Motor neuron (in vitro differentiated cells): Measurements from ENCODE around the gene RMRP. TPM values are rescaled to one million over a fixed set of nuclear protein-coding genes. Genes with fewer than 3 reads are reported as not detected.

ENCODE experiments used
- ATAC-seq, 8 experiments: fragments of 200-7000 bp; cut with Tn5 transposase; replicated peaks in 6 of 8; 2 replicates each; pipeline ENCODE4 v1.8.0; 2021; ENCODE audit warnings: mild to moderate bottlenecking in 8 of 8, moderate library complexity in 8 of 8
- H3K27ac ChIP-seq, 2 donors: fragments of 250-450 bp; sonication (Bioruptor Pico); 2 replicates each; pipeline ENCODE4 v1.9.0; 2021; ENCODE audit warnings: antibody characterized with exemption in 2 of 2, mild to moderate bottlenecking in 2 of 2, moderate library complexity in 1 of 2
- H3K4me1 ChIP-seq, 2 donors: fragments of 250-450 bp; sonication (Bioruptor Pico); replicated peaks in 1 of 2; 2 replicates each; pipeline ENCODE4 v1.6.1; 2021; ENCODE audit warnings: antibody characterized with exemption in 2 of 2, mild to moderate bottlenecking in 2 of 2, moderate library complexity in 1 of 2
- H3K4me3 ChIP-seq, 5 donors: fragments of 250-450 bp; sonication (Bioruptor Pico); 2 replicates each; pipeline ENCODE4 v1.9.0; 2021; ENCODE audit warnings: antibody characterized with exemption in 5 of 5, mild to moderate bottlenecking in 5 of 5, moderate library complexity in 4 of 5
- WGBS, 10 experiments: fragments of 450-650 bp; shearing (Covaris generic); methylation state at CpG; one replicate each; pipeline ENCODE4 v1.0.0; 2022; 5-methylcytosine and 5-hydroxymethylcytosine counted together
- in situ Hi-C, 9 experiments: fragments of 400-800 bp; cut with MboI; loops; one replicate each; pipeline ENCODE4 v1.15.0; 2021; ENCODE audit warnings: low sequenced_read_pairs in 9 of 9, low pct_unique_long_range_greater_than_20kb in 2 of 9; ENCODE audit not compliant: unreplicated experiment in 9 of 9
- total RNA-seq, 8 experiments: library from RNA; unstranded; fragments of 300-600 nt; gene quantifications; 2 replicates each; pipeline versions ENCODE4 v1.2.3 to v1.2.4, GENCODE V29; 2022

Gene RMRP
- total RNA-seq, 8 experiments from 2014 or later = 12,611 to 65,418 (median 21,607) TPM

- ATAC-seq = no peak
- in situ Hi-C loops = no loop called here
- H3K4me1 ChIP-seq = peaks cover 0 to 18% of the 10 kb centered on the region in 2 donors
- no peak overlapping the region for H3K27ac ChIP-seq
- WGBS, 10 experiments = 50 to 93% (median 74%) methylated on average over 2 to 11 of the region's 13 CpGs; no CpG with 5 or more reads in 1 of the 10 experiments
- H3K4me3 ChIP-seq = no peak overlapping the region
Measured at GRCh38 chr9:35691757-35692301, 34.0 kb upstream of the RMRP start.

- Histone ChIP-seq H3K4me3 (peak overlapping the region in 4 of 5 donors; percentile 29 to 45 (median 41)), H3K27ac (no peak overlapping the region), H3K4me1 (peaks cover 0 to 18% of the 10 kb centered on the region in 2 donors)
- WGBS, 10 experiments = 30 to 100% (median 56%) methylated on average over 1 to 4 of the region's 10 CpGs; no CpG with 5 or more reads in 7 of the 10 experiments
- peak in 1 of 8 experiments; percentile 13 for ATAC-seq
- in situ Hi-C loops = no loop called here
Measured at GRCh38 chr9:35691334-35691650, 33.5 kb upstream of the RMRP start.

- whole genome bisulfite sequencing, 10 experiments = no CpG with 5 or more reads among the region's 61 CpGs
- no peak overlapping the region for H3K27ac ChIP-seq
- peak; percentile 49 to 66 (median 59) for ATAC-seq
- H3K4me1 ChIP-seq = peaks cover 0 to 18% of the 10 kb centered on the region in 2 donors
- H3K4me3 ChIP-seq = peak overlapping the region; percentile 23 to 45 (median 37)
- in situ Hi-C loops = no loop called here
Measured at GRCh38 chr9:35690614-35691333, 33.0 kb upstream of the RMRP start.

DNA sequence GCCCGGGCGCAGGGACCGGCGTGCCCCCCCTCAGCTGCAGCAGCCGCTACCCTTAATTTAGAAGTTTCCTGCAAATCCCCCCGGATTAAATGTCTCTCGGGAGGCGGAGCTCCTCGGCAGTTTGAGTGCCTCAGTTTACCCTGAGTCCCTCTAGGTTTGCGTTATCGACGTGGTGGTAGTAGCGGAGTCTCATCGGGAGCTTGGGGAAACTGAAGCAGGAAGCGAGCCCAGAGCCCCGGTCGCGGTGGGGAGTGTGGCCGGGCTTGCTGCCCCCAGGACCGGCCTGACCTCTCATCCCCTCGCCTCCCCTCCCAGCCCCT is 32.4 kb upstream of the RMRP start:
- in situ Hi-C loops = no loop called here
- ATAC-seq = no peak

DNA sequence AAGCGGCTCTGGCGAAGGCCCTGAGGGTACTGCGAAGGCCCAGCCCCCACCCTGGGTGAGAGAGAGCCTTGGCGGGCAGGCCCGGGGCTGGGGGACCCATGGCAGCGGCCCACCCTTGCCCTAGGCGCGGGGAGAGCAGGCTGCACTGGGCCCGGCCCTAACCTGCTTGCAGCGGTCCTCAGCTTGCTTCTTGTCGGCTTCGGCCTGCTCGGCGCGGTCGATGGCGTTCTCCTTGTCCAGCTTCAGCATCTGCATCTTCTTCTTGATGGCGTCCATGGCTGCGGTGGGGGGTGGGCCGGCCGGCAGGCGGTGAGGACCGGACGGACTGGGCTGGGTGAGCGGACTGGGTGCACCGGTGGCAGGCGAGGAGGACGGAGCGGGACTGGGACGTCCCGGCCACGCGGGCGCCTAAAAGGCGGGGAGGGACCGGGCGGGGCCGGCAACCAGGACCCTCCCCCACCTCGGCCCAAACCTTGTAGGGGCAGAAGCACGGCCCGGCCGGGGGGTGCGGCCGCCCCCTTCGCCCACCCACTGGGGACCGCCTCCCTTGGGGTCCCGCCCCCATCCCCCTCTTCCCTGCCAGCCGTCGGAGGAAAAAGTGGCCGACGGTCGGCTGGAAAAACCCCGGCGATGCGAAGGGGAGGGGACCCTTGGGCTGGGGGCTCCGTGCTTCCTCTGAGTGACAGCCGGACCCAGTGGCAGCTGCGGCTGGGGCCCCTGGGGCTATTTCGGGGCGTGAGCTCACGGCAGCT is 31.9 kb upstream of the RMRP start, which contains the start of gene TPM2:
TSS of gene TPM2 (minus strand) at position 384 of the 752 bp plus-strand sequence. CDS start at position 276, 108 bp downstream.
- H3K4me3 ChIP-seq = peak within 1 kb of the TSS; percentile 23 to 45 (median 37)
- WGBS, 10 experiments = 0 to 26% (median 3%) methylated on average over 4 to 7 of the region's 61 CpGs; no CpG with 5 or more reads in 7 of the 10 experiments
- ATAC-seq = peak in 6 of 8 experiments; percentile 25 to 66 (median 35)
- in situ Hi-C loops = no loop called here
- no peak within 1 kb of the TSS for H3K27ac ChIP-seq
- peaks cover 0 to 18% of the 10 kb centered on the region in 2 donors for H3K4me1 ChIP-seq

More for the DNA sequence above, 32.4 kb upstream of the RMRP start:
- Histone ChIP-seq H3K4me3 (peak overlapping the region; percentile 23 to 45 (median 37)), H3K4me1 (peaks cover 0 to 18% of the 10 kb centered on the region in 2 donors), H3K27ac (no peak overlapping the region)
- WGBS, 10 experiments = 0 to 1% methylated on average over 2 to 13 of the region's 21 CpGs; no CpG with 5 or more reads in 8 of the 10 experiments

- 0 to 100% (median 13%) methylated on average over 1 to 6 of the region's 12 CpGs; no CpG with 5 or more reads in 3 of the 10 experiments for WGBS, 10 experiments
- no peak overlapping the region for H3K27ac ChIP-seq
- peak in 3 of 8 experiments; percentile 3 to 11 (median 7) for ATAC-seq
- peak overlapping the region in 1 of 5 donors; percentile 45 for H3K4me3 ChIP-seq
- in situ Hi-C loops = no loop called here
- H3K4me1 ChIP-seq = peaks cover 0 to 18% of the 10 kb centered on the region in 2 donors
Measured at GRCh38 chr9:35688558-35689541, 31.0 kb upstream of the RMRP start.

DNA sequence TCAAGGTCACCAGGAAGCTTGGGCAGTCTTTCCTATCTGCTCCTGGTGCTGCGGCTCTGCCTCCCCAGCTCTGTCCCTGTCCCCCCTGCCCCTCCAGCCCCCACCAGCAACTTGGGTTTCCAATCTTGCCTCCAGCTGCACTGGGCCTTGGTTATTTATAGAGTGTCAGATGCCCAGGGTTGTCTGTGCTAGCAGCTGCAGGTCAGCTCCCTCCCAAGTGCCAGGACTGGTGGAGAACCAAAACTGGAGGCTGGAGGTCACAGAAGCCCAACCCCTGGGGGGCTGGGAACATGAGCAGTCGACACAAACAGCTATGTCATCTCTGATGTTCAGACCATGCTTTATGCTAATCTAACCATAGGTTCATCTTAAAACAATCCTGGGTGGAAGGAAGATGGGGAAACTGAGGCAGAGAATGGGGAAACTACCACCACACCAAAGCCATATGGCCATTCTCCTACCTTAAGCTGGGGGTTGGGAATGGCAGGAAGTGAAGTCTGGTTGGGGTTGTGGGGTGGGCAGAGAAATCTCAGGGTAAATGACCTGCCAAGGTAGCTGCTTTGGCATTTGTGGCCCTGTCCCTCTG is 30.2 kb upstream of the RMRP start:
- H3K4me1 ChIP-seq = peaks cover 0 to 18% of the 10 kb centered on the region in 2 donors
- in situ Hi-C loops = no loop called here
- no peak overlapping the region for H3K4me3 ChIP-seq
- WGBS, 10 experiments = 40 to 100% (median 60%) methylated on average over 1 of the region's 2 CpGs; no CpG with 5 or more reads in 7 of the 10 experiments
- ATAC-seq = no peak
- no peak overlapping the region for H3K27ac ChIP-seq

GRCh38 chr9:35687306-35687705 is 29.5 kb upstream of the RMRP start:
- no peak overlapping the region for H3K27ac ChIP-seq
- ATAC-seq = no peak
- in situ Hi-C loops = no loop called here
- 40 to 100% (median 86%) methylated on average over 1 to 2 of the region's 2 CpGs; no CpG with 5 or more reads in 6 of the 10 experiments for WGBS, 10 experiments
- H3K4me1 ChIP-seq = peaks cover 0 to 18% of the 10 kb centered on the region in 2 donors
- no peak overlapping the region for H3K4me3 ChIP-seq

DNA sequence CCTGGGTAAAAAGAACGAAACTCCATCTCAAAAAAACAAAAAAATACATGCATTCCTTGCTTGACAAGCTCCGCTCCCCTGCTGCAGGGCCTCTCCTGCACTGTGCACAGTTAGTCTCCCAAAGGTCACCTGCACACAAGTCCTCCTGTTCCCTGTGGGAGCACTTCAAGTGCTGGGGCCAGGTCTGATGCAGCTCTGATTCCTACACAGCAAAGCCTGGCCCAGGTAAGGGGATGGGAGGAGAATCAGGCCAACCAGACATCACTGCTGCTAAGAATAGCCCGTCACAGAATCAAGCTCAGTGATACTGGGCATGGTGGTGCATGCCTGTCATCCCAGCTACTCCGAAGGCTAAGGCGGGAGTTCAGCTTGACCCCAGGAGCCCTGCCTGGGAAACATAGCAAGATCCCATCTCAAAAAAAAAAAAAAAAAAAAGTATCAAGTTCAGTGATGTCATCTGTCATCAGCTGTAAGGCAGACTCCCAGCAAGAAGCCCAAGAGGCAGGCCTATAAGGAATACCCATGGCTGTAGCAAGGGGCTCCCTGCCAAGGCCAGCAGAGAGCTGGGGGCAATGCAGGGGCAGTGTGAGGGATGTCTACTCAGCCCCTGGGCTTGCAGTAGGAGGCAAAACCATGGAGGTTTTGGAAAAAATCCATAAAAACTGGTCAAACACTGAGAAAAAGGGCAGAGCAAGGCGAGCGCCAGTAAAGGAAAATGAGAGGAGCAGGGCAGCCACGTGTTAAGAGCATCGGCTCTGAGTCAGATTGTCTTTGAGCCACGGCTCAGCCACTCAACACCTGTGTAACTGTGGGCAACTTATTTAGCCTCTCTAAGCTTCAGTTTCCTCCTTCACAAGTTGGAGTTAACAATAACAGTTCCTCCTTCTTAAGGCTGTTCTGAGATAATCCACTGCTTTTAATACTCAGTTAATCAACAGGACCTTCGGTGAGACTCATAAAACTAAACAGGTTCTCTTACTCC is 28.7 kb upstream of the RMRP start:
- ATAC-seq = peak in 5 of 8 experiments; percentile 7 to 45 (median 25)
- in situ Hi-C loops = no loop called here
- Histone ChIP-seq H3K4me1 (peaks cover 0 to 18% of the 10 kb centered on the region in 2 donors), H3K4me3 (no peak overlapping the region), H3K27ac (no peak overlapping the region)
- WGBS, 10 experiments = 46 to 100% (median 77%) methylated on average over 2 to 8 of the region's 11 CpGs

DNA sequence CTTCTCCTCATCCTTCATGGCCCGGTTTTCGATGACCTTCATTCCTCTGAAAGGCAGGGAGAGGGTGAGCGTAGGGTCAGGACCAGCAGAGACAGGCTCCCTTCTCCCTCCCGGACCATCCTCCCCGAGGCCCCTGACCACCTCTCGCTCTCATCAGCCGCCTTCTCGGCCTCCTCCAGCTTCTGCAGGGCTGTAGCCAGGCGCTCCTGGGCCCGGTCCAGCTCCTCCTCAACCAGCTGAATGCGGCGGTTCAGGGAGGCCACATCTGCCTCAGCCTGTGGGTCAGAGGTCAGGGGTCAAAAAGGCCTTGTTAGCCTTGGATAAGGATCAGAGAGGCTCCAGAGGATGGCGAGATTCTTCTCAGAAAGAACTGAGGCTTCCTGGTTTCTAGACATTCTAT is 27.7 kb upstream of the RMRP start:
- 90 to 100% (median 97%) methylated on average over 1 to 5 of the region's 13 CpGs; no CpG with 5 or more reads in 4 of the 10 experiments for WGBS, 10 experiments
- Histone ChIP-seq H3K27ac (no peak overlapping the region), H3K4me3 (no peak overlapping the region), H3K4me1 (peaks cover 0 to 15% of the 10 kb centered on the region in 2 donors)
- ATAC-seq = no peak
- in situ Hi-C loops = no loop called here

DNA sequence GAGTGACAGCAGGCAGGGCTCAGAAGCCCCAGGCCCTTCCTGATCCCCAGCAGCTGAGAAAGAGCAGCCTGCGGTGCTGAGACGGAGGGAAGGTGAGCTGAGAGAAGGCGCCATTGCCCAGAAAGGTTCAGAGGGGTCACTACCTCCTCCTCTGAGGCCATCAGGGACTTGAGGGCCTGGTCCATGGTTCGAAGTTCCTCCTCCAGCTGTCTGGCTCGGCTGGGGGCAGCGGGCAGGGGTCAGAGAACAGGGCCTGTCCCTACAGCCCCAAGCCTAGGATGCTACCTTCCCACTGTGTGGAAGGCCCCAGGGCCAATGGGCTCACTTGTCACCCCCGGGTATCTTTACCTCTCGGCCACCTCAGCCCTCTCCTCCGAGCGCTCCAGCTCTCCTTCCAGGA is 27.1 kb upstream of the RMRP start:
- Histone ChIP-seq H3K4me1 (peaks cover 0 to 11% of the 10 kb centered on the region in 2 donors), H3K4me3 (no peak overlapping the region), H3K27ac (no peak overlapping the region)
- ATAC-seq = no peak
- in situ Hi-C loops = no loop called here
- WGBS, 10 experiments = 80 to 100% (median 95%) methylated on average over 1 to 4 of the region's 10 CpGs; no CpG with 5 or more reads in 4 of the 10 experiments
